Bone marrow (tissue), 2 donors: ENCODE data around the gene RABAC1.
"Not testable (repeated sequence)": the region's sequence is repeated elsewhere in the genome, so short reads cannot be mapped to it uniquely, and the experiment has no call there.

ENCODE experiments used
- DNase-seq, 2 donors: peaks; one replicate each; lab custom pipeline; 2025; lab: John Stamatoyannopoulos, UW

RABAC1 gene

DNA sequence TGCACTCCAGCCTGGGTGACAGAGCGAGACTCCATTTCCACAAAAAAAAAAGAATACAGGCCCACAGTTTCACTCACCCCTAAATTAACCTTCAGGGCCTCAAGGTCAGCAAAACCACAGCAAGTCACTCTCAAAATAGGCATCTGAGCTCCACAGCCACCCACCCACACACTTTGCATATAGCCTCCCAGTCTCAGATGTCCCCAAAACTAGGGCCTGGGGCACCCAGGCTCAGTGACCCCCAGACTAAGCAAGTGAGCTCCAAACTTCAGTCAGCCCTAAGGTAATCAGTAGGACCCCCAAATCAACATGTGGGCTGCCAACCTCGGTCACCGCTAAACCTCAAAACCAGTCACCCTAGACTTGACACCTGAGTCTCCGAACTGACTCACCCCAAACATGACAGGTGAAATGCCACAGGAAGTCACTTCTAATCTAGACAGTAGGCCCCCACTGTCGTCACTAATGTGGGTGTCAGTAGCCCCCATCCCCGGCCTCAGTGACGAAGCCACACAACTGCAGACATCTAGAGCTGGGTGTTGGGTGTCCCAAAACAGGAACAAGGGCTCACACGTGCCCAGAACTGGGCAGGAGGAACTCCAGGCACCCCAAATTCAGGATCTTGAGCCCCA is 13.9 kb downstream of the RABAC1 start:
- no peak for DNase-seq

DNA sequence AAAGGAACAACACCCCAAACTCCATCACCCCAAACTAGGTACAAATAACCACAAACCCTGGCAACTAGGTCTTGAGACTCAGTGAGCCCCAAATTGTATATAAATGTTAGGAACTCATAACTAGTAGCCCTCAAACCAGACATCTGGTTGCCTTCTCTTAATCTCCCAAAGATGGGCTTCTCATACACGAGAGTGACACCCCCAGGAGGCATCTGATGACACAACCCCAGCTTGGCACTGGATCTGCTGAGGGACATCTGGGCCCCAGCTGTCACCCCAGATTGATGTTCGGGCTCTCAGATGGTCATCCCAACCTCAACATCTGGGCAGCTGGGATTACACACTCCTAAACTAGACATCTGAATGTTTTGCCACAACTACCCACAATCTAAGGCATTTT is 14.8 kb downstream of the RABAC1 start:
- DNase-seq = no peak

DNA sequence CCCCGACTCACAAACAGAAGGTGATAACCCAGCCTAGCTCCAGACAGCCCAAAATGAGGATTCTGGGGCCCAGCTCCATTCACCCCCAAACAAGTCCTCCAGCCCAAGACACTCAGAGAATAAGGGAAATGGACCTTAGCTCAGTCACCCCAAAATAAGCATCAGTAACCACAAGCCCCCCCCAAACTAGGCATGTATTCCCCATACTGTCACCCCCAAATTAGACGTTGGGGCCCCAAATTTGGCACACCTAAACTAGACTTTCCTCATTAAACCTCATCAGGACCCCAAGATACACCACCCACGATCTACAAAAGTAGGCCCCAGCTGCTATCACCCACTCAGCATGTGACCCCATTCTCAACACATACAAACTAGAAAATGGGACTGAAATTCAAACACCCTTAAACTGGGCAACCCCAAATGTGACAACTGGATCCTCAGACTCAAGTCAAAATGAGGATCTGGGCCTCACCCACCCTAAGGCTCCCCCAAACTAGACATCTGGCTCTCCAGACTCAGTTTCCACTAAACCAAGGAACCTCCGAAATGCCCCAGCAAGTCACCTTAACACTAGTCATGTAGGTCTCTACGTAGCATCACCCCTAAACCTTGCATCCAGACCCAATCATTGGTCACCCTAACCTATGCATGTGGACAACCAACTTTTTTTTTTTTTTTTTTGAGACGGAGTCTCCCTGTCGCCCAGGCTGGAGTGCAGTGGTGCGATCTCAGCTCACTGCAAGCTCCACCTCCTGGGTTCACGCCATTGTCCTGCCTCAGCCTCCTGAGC is 17.5 kb downstream of the RABAC1 start:
- no peak for DNase-seq

DNA sequence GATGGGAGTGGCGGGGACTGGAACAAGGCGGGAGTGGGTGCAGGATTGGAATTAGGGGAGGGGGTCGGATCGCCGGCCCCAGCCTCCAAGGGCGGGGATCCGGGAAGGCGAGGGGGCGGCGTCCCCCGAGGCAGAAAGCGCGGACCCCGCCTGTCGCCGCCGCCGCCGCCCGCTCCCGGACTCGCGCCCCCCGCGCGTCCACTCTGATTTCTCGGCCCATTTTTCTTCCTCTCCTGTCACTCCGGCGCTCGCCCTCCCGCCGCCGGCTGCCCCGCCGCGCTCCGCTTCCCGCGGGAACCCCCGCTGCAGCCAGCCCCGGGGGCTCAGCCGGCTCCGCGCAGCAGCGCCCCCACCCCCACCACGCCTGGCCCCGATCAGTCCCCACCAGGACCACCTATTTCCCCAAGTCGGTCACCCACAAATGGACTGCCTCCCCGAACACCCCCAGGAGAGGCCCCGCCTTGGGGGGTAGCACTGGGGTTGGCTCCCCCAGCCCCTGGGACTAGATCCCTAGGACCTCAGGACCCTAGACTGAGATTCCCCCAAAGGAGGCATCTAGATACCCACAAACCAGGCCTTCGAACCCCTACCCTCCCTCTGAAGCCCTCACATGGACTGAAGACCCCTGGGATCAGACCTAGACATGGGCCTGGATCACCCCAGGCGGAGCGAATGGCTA is 18.3 kb downstream of the RABAC1 start:
- DNase-seq = no peak

DNA sequence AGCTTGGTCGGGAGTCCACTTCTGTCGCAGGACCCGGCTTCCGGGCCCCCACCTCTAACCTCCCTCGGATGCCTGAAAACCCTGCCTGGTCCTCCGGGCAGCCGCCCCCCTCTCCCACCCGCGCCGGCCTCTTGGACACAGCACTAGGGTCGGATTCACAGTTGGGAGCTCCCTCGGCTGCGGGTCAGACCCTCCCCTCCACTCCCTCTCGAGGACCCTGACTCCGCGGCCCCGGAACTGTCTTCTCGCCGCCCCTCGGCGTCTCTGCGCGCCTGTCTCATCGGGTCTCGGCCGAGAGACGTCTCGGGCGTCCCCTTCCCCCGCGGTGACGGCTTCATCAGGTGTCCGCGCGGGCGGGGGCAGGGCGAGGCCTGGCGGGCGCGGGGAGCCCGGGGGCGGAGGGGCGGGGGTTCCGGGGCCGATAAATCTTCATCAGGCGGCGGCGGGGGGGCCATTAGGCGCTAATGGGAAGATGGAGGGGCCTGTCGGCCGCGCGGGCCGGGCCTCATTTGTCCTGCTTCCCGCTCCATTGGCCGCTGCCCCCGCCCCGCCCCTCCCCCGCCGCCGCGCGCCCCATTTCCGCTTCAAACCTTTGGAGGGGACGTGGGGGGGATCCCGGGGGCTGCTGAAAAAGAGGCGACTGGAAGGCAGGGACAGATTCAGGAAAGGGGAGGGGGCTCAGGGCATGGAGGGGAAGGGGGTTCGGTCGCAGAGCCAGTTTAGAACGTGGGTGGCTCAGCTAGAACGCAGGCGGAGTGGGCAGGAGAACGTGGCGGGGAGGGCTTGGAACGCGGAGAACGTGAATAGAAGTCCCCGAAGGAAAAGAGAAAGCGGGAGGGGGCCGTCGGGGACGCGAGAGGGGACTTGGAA is 19.0 kb downstream of the RABAC1 start:
- DNase-seq = no peak

DNA sequence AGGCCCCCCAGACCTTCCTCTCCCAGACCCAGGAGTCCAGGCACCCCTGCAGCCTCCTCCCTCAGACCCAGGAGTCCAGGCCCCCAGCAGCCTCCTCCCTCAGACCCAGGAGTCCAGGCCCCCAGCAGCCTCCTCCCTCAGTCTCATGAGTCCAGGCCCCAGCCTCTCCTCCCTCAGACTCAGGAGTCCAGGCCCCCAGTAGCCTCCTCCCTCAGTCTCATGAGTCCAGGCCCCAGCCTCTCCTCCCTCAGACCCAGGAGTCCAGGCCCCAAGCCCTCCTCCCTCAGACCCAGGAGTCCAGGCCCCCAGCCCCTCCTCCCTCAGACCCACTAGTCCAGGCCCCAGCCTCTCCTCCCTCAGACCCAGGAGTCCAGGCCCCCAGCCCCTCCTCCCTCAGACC is 19.9 kb downstream of the RABAC1 start:
- not testable (repeated sequence) for DNase-seq

DNA sequence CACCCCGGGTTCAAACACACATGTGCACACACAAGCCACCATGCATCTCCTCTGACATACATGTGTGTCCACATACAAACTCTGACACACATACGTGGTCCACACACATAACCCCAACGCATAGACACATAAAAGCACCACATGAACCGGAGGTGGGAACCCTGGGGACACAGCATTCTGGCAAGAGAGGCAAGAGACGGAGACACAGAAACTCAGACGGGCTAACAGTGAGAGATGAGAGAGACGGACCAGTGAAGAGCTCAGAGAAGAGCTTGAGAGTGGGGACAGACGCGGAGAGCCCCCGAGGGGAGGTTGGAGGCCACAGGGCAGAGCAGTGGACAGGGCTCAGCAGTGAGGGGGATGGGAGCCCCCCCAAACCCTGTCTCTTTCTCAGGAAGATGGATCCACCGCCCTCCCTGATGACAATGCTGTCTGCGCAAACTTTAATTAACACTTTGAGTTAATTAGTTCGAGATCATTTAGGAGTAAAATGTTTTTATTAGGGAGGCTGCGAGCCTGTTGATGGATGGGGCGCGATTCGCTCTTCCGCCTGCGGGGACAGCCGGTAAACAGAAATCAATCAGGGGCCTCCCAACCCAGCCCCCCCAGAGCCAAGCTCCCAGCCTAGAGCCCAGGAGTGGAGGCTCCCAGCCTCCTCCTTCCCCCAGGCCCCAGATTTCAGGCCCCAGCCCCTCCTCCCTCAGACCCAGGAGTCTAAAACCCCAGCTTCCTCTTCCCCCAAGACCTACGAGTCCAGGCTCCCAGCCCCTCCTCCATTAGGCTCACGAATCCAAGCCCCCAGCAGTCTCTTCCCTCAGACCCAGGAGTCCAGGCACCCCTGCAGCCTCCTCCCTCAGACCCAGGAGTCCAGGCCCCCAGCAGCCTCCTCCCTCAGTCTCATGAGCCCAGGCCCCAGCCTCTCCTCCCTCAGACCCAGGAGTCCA is 21.3 kb downstream of the RABAC1 start:
- no peak for DNase-seq

DNA sequence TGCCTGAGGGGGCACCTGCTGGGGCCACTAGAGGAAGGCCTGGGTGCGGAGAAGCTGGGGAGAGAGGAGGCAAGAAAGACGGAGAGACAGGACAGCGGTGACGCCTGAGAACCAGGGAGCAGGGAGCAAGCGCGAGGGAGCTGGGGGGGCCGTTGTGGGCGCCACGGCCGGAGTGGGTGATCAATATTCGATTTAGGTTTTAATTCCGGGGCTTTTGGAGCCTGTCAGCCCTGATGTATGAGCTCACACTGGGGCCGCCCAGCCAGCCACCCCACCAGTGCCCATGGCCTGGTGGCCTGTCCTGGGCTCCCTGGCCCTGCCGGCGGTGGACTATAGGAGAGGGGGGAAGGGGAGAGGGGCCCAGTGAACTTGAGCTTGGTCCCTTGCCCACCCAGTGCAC is 22.2 kb downstream of the RABAC1 start:
- no peak for DNase-seq

DNA sequence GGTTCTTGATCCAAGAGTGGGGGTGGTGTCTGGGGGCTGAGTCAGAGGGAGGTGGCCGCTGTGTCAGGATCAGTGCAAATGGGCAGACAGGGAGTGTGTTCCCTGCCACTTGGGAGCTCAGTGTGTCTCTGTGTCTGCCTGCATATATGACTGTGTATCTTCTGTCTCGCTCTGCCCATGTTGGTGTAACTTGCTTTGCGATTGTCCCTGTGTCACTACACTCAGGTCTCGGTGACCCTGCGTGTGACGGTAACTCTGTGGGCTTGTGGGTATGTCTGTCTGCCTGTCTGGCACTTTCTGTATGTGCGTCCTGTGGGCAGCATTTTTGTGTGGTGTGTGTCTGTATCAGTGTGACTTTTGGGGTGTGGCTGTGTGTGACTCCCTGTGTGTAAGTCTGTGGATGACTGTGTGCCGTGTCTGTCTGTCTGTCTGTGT is 22.7 kb downstream of the RABAC1 start:
- DNase-seq = no peak

DNA sequence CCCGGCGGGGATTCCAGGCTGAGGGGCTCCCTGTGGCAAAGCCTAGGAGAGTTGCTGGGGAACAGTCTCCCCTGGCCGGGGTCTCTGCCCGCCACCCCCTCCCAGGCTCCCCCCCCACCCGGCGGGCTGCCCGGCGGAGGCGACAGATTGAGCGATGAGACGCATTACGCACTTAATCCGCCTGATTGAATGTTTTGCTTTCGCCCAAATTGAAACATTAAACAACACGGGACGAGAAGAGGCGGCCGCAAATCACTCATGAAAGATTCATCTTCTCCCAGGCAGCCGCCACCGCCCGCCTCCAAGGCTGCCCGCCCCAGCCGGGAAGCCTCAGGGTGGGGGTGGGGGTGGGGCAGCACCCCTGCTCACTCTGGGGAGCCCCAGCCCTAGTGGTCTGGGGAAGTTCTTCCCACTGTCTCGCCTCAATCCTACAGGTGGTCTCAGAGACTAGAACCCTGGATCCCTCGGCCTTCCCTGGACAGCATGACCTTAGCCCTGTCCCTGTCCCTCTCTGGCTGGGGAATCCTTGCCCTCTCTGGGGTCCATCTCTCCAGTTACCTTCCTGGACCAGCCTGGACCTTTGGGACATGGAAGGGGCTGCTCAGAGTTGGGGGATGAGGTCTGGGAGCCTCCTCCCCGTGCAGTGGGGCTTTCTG is 23.2 kb downstream of the RABAC1 start:
- no peak for DNase-seq

DNA sequence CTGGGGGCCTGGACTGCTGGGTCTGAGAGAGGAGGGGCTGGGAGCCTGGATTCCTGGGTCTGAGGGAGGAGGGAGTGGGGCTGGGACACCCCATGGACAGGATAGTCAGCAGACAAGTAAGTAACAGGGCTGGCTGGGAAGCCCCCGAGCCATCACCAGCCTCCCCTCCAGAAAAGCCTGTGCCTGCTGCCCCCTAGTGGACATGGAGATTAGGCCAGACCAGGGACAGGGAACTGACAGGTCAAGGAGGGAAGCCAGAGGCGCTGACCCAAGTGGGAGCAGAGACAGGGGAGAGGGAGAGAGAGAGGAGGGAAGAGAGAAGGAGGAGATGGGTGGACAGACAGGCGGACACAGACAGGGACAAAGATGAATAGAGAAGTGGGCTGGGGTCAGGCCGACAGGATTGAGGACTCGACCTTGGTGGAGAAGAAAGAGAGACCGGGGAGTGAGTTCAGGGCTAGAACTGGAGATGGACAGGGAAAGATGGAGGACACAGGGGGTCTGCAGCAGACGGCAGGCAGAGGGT is 24.2 kb downstream of the RABAC1 start:
- DNase-seq = peak; percentile 39 to 49

DNA sequence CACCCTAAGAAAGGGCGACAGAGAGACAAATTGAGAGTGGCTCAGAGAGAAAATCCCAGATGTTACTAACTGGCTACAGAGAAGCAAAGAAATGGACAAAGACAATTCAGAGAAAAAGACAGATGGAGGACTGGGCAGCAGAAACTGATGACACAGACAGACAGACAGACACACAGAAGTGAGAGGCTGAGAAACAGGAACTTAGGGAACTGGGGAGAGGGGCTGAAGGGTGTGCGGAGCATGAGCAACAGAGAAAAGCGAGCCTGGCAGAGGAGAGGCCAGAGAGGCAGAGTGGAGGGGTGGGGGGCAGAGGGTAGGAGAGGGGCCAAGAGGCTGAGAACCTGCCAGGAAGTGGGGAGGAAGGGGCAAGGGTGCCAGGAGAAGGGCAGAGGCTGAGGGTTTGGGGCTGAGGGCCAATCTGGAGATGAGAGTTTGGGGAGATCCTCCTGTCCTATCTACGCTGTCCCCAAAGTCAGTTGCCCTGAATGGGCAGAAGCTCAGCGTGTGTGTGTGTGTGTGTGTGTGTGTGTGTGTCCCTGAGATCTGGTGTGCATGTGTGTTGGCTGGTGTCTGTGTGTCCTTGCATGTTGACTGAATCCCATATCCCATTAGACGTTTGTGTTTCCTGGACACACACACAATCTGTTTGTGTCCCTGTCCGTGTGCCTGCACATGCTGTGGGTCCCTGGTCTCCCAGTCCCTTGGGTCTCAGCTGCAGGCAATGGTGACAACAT is 25.3 kb downstream of the RABAC1 start:
- DNase-seq = peak in 1 of 2 donors; percentile 26

DNA sequence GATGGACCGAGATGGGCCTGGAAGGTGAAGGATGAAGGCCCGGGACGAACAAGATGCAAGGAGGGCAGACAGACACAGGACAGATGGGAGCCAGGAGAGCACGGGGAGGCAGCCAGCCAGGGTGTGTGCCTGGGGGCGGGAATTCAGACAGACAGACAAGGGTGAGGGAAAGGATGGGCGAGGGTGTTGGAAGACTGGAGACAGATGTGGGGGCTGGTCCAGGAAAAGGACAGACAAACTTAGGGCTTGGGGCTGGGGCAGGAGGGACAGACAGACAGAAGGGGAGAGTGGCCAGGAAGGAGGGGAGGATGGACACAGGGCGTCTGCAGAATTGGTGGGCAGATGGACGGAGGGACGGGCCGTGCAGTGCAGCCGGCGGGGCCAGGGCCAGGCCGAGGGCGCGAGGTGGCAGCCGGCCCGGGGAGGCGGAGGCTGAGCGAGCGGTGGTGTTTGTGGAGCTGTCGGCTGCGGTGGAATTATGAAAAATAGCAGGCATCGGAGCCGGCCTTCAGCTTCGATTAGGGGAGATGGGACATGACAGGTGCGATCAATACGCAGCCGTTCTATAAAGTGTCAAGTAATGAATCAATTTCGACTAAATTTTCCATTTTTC is 26.3 kb downstream of the RABAC1 start:
- DNase-seq = no peak

DNA sequence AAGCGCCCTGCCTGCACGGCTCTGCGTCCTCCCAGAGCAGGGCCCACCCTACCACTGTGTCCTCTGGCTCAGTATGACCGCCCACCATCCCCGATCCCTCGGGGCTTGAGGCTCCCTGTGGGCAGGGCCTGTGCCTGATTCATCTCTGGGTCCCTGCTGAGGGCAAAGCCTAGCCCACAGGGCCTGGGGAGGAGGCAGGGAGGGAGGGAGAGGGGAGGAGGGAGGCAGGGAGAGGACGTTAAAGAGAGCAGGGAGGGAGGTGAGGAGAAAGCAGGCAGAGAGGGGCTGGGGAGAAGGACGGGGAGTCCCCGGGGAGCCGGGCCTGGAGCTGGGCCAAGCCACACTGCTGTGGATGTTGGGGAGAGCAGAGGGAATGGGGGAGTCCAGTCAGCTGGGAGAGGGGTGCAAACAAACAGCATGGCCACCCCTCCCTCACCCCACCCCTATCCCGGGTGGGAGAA is 26.8 kb downstream of the RABAC1 start:
- no peak for DNase-seq

DNA sequence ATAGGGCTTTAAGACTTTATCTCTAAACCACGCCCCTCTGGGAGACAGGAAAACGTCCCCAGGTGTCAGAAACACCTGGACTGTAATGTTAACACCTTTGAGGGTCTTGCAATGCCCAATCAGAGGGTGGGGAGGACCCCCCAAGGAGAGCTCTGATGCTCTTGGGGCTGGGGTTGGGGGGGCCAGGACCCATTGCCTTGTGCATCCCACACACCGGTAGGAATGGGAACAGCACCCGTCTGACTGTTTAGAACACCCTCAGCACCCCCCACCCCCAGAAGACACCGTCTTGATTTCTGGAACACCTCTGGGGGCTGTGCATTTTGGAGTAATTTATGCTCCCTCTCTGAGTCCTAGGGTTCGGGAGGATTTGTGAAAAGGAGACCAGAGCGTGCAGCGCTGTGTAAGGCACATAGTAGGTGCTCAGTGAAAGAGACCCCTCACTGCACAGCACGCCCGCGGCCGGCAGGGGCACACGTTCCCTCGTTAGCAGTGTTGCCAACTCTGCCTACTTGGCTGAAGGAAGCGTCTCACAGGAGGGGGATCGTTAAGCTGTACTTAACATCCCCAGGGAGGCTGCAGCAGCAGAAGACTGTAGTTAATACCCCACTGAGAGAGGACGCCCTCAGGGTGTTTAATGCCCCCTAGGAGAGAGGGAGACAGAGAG is 28.1 kb downstream of the RABAC1 start:
- DNase-seq = no peak

DNA sequence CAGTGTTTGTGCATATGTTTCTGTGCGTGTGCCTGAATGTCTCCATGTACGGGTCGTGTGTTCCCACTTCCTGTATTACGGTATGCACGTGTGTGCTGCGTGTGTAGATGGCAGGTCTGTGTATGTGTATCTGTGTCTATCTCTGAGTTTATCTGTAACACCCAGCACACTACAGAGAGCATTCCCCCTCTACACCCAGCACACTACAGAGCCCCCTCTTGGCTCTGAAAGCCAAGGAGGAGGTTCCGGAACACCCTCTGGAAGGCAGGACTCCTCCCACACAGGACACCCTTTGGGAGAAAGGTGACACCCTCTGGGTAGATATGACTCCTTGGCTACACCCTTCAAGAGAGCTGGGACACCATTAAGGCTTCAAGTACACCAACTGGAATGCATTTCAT is 28.8 kb downstream of the RABAC1 start:
- no peak for DNase-seq

DNA sequence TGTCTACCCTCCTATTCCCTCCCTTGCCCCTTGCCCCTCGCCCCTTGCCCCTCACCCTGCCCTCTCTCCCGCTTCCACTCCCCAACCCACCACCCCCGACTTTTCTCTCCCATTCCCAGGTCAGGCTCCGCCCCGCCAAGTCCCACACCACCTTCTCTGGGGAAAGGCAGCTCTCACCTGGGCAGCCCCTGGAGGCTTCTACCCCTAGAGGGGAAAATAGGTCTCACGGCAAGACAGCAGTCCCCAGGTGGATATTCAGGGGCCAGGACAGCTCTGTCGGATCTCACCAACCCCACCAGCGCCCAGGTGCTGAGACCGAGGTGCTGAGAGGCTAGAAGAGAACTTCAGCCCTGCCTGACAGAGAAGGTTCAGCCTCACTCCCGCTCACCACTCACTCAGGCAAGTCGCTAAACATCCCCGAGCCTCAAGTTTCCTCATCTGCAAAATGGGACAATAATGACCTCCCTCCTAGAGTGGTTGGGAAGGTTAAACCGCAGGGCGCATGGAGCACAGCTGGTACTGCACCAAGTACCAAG is 29.5 kb downstream of the RABAC1 start:
- no peak for DNase-seq
